OCI-LY3 (cell line): Measurements from ENCODE around the gene OR52E8.

Experiments used
- EZH2phosphoT487 ChIP-seq: fragments of 200-600 bp; shearing (Covaris generic); IDR thresholded peaks from 2 replicates; pipeline ENCODE4 v1.6.1; 2018; ENCODE audit warnings: antibody characterized with exemption, mixed run types, low read depth
- TF ChIP-seq, protein P1 (sequence below): fragments of 200-600, 300-600 bp; sonication (generic); IDR thresholded peaks from 2 replicates; pipeline ENCODE4 v1.5.1; 2014; ENCODE audit warnings: antibody characterized with exemption, low read length, low read depth

DNA sequence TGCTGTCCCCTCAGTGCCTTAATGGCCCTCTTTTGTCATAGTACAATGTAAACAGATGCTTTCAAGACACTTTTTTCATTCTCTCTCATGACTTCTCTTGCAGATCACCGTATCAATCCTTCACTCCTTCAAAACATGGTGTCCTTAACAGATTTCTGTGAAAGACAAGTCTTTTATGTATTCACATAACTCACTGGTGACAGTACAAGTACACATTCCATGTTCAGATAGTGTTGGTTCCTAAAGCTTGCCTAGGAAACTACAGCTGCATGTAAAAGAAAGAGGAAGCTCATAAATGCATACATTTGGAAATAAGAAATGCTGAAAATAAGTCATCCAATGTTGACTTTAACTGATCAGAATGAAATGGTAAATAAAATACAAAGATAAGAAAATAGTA lies 10.8 kb downstream of the OR52E8 start:
- TF ChIP-seq, protein P1, sequence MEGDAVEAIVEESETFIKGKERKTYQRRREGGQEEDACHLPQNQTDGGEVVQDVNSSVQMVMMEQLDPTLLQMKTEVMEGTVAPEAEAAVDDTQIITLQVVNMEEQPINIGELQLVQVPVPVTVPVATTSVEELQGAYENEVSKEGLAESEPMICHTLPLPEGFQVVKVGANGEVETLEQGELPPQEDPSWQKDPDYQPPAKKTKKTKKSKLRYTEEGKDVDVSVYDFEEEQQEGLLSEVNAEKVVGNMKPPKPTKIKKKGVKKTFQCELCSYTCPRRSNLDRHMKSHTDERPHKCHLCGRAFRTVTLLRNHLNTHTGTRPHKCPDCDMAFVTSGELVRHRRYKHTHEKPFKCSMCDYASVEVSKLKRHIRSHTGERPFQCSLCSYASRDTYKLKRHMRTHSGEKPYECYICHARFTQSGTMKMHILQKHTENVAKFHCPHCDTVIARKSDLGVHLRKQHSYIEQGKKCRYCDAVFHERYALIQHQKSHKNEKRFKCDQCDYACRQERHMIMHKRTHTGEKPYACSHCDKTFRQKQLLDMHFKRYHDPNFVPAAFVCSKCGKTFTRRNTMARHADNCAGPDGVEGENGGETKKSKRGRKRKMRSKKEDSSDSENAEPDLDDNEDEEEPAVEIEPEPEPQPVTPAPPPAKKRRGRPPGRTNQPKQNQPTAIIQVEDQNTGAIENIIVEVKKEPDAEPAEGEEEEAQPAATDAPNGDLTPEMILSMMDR: no peak
- TF ChIP-seq EZH2phosphoT487: no peak
